Epithelial cell of esophagus (primary cell): ENCODE results near the gene BCL2.

ENCODE experiments used
- DNase-seq: peaks from one replicate; pipeline ENCODE4 v3.0.0; 2010; ENCODE audit warnings: low read depth
- H3K4me3 ChIP-seq: 2 replicates; pipeline ENCODE4 v1.5.1; 2011; ENCODE audit warnings: mild to moderate bottlenecking, low read length, control low read depth
- TF ChIP-seq, protein P1 (sequence below): IDR thresholded peaks from 2 replicates; pipeline ENCODE4 v1.5.1; 2011; ENCODE audit warnings: low read depth, mild to moderate bottlenecking, low read length, control low read depth, inconsistent platforms; ENCODE audit not compliant: insufficient read depth; ENCODE audit errors: missing control alignments

BCL2 gene

DNA sequence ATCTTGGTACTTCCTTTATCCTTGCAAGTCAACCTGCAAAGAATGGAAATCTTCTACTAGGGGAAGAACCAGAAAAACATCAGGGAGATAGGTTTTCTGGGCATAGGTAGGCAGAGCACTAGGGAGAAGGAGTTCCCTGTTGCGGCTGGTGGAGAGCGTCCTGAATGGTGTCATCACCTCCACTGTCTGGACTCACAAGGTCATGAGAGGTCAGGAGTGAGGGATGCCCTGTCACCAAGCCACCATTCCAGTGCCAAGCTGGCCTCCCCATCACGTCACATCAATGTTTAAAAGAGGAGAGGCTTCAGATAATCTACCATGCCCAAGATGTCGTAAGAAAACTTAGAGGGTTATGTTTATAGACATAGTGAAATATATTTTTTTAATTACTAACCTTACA is 72.1 kb downstream of the BCL2 start:
- no peak overlapping the region for H3K4me3 ChIP-seq
- DNase-seq, result no peak
- TF ChIP-seq, protein P1, sequence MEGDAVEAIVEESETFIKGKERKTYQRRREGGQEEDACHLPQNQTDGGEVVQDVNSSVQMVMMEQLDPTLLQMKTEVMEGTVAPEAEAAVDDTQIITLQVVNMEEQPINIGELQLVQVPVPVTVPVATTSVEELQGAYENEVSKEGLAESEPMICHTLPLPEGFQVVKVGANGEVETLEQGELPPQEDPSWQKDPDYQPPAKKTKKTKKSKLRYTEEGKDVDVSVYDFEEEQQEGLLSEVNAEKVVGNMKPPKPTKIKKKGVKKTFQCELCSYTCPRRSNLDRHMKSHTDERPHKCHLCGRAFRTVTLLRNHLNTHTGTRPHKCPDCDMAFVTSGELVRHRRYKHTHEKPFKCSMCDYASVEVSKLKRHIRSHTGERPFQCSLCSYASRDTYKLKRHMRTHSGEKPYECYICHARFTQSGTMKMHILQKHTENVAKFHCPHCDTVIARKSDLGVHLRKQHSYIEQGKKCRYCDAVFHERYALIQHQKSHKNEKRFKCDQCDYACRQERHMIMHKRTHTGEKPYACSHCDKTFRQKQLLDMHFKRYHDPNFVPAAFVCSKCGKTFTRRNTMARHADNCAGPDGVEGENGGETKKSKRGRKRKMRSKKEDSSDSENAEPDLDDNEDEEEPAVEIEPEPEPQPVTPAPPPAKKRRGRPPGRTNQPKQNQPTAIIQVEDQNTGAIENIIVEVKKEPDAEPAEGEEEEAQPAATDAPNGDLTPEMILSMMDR, result no peak

DNA sequence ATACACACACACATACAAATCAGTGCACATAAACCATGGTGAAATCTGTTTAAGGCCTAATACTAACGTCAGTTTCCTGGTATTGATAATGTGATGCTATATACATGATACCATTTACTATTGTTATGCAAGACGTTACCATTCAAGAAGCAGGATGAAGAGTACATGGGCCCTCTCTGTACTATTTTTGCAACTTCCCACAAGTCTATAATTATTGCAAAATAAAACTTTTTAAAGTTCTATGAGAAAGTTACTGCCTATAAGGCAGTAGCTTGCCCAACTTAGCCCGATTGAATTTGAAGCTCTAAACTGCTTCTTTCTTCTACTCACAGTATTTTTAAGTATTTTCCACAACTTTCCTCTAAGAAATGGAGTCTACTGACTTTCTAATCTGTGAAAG is 74.0 kb downstream of the BCL2 start:
- TF ChIP-seq, protein P1, result no peak
- no peak for DNase-seq
- no peak overlapping the region for H3K4me3 ChIP-seq

DNA sequence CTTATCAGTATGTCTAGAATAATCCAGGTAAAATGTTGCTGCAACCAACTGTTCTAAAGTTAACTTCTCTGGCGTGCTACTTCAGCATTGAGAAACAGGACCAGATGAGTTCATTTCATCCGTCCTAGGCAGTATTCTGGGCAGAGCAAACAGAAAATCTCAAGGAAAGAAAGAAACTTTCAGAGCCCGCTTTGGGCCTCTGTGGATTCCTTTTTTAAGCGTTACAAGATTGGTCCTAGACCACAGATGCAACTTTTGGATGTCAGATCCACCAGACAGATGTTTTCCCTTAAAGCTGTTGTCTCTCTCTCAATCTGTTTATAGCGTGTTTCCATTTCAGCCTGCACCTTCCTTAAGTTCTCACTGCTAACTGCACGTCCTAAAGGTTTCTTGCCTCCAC is 75.0 kb downstream of the BCL2 start:
- TF ChIP-seq, protein P1, result no peak
- no peak for DNase-seq

DNA sequence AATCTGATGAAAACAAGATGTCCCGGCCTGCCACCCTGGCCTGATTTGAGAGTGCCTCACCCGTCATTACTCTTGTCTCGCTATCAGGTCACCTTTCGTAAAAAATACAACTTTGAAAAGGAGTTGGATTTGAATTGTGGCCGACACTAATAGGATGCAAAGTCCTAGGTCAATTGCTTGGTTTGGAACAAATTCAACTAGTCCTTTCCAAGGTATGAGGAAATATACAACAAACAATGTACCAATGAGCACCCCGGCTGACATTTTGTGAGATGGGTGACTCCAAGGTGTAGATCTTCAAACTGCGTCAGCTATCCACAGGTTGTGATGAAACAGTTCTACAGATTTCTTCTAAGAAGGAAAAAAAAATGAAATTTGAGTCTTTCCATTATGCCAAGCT is 77.8 kb downstream of the BCL2 start:
- TF ChIP-seq, protein P1, result no peak
- DNase-seq, result no peak
- H3K4me3 ChIP-seq, result no peak overlapping the region

More for the DNA sequence above, 75.0 kb downstream of the BCL2 start:
- no peak overlapping the region for H3K4me3 ChIP-seq

DNA sequence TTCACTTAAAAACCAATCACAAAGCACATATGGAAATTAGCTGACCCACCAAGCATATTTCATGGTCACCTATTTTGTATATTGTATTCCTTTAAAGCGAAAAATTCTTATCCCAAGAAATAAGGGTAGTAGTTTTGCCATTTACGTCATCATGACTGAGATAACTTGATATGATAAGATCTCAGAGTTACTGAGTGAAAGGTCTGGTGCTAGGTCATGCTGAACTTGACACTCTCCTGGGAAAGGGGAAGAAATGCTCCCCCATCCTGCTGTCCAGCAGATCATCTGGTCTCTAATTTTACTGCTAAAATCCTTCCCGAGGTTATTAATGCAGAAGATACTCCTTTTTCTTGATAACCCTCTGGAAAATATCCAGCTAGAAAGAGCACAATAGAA is 78.3 kb downstream of the BCL2 start:
- TF ChIP-seq, protein P1, result no peak
- DNase-seq, result no peak
- H3K4me3 ChIP-seq, result no peak overlapping the region

DNA sequence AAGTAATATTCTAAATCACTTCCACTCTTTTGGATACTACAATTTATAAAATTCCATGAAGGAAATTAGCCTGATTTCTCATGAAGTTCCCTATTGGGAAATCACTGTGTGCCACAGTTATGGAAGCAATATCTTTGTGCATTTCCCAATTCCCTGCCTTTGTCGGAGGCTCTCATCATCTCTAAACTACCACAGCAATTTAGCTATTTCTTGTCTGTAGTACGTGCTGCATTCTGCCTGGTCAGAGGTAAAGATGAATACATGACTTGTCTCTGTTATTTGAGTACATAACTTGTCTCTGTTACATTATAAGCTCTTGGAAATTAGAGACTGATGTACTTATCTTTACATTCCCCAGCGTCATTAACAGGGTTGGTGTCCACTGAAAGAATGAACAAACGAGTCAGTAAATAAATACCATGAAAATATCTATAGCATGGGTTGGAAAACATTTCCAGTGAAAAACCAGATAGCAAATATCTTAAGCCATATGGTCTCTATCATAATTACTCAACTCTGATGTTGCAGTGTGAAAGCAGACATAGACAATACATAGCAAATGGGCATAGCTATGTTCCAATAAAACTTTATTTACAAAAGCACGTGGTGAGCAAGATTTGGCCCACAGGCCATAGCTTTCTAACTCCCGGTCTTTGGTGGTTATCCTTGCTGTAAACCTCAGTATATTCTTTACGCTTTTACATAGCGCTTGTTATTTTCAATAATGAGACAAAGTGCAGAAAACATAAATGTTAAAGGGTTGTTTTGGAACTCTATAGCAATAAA is 78.8 kb downstream of the BCL2 start:
- no peak overlapping the region for H3K4me3 ChIP-seq
- DNase-seq, result no peak
- TF ChIP-seq, protein P1, result no peak

DNA sequence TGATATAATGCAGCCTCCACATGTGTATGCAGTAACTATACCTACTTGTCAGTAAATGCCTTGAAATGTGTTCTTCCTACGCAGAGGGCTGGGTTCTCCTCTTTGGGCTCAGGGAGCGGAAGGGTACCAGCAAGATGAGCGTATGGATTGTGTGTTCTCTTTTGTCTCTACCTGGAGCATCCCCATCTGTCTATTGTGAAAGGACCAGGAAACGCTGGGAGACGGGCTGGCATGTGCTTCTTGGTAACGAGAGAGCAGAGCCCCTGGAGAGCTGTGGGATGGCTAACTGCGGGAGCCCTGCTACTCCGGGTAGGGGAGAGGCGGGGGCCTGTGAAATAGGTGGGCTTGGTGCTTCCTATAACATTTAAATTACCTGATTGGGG is 80.9 kb downstream of the BCL2 start:
- peak; percentile 16 for DNase-seq
- no peak overlapping the region for H3K4me3 ChIP-seq
- TF ChIP-seq, protein P1, result no peak
